ENCODE measurements around the gene S100A4. TPM values are rescaled to one million over a fixed set of nuclear protein-coding genes. Genes with fewer than 3 reads are reported as not detected.

Gene S100A4
- total RNA-seq, 1 donor from 2014 or later, result 375 TPM

DNA sequence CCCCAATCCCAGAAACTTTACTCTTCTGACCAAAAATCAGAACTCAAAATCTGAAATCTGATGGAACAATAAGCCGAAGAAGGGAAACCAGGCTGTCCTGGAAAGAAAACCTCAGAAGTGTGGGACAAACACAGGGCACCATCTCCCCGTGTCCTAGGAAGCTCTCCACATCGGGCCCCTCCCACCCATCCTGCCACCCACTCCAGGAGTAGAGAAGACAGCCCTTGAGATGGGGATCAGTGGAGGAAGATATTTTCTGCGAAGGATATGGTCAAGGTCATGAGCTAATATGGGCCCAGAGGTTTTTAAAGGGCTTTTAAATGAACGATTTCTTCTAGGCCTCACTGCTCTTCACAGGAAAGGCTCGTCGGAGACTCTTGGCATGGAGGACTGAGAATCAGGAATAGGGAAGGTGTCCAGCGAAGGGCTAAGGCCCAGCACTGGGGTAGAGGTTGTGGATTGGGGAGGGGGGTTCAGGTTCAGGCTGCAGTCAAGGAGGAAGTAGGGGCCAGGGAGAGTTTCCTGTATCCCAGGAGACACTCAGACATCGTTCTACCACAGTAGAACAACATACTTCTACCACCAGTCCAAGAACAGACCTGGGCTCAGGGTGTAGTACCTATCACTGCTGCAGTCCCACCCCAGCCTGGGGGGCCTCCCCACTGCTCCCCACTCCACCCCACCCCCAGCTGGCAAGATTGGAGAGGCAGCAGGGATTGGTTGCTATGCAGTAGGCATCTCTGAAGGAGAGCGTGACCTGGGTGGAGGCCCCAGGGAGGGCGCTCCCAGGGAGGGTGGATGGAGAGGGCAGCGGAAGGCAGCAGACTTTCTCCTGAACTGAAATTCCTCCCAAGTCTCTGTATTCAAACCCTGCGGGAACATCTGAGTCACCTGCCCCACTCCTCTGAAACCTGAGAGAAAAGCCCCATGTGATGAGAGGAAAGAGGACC lies 3.7 kb downstream of the S100A4 start:
- peak overlapping the region; percentile 99 for H3K27ac ChIP-seq
- peaks cover 85% of the 10 kb centered on the region for H3K4me1 ChIP-seq
- H3K27me3 ChIP-seq, result no peaks in the 10 kb centered on the region
- TF ChIP-seq POLR2AphosphoS5 (IDR thresholded peaks at IDR 0.05; ENCODE audit: insufficient read depth in 1 of 2, low read depth in 1 of 2) (no peak), POLR2A (IDR thresholded peaks at IDR 0.05) (no peak)
- TF ChIP-seq, protein P1, sequence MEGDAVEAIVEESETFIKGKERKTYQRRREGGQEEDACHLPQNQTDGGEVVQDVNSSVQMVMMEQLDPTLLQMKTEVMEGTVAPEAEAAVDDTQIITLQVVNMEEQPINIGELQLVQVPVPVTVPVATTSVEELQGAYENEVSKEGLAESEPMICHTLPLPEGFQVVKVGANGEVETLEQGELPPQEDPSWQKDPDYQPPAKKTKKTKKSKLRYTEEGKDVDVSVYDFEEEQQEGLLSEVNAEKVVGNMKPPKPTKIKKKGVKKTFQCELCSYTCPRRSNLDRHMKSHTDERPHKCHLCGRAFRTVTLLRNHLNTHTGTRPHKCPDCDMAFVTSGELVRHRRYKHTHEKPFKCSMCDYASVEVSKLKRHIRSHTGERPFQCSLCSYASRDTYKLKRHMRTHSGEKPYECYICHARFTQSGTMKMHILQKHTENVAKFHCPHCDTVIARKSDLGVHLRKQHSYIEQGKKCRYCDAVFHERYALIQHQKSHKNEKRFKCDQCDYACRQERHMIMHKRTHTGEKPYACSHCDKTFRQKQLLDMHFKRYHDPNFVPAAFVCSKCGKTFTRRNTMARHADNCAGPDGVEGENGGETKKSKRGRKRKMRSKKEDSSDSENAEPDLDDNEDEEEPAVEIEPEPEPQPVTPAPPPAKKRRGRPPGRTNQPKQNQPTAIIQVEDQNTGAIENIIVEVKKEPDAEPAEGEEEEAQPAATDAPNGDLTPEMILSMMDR (IDR thresholded peaks at IDR 0.05), result no peak
- H3K4me3 ChIP-seq, result no peak overlapping the region
- peak in 1 of 2 donors; percentile 81 for DNase-seq (ENCODE audit: extremely low spot score in 2 of 2)
- intact Hi-C loops (cut with DNase I), result no loop called here
- peaks cover 0 to 7% of the 10 kb centered on the region in 2 donors for H3K36me3 ChIP-seq
- H3K9me3 ChIP-seq, result no peaks in the 10 kb centered on the region

DNA sequence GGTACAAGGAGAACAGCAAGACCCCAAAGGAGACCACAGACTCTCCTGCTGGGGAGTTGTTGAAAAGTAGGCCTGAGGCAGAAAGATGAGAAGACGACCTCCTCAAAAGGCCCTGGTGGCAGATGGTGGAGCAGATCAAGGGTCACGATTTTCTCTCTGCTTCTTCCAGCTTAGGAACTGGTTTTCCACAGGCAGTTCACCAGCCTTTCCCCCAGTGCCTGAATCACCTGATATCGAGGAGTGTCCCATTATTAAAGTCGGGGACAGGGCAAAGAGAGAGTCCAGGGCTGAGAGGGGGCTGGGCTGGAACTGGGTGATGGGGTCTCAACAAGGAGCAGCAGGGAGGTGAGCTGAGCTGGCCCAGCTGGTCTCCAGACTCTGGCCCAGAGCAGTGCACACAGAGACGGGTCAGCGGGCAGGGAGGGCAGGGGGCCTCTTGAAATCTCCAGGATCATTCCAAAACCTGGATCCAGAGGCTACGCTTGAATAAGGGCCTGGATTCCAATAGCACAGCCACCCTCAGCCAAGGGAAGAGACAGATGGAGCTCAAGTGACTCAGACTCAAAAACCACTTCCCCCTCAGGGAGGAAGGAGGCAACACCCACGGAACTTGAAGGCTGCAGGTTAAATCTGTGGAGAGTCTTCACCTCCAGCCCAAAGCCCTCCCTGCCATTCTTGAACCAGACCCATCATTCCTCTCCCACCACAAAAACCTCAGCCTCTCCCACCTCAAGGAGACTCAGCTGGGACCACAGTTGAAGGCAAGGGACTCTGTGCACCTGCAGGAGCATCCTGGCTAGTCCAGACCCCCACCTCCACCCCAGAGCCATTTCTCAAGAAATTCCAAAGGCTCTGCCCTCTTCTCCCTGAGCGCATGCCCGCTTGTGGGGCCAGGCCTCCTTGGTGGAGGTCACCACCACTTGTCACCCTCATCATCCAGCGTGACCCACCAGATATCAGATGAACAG lies 4.9 kb downstream of the S100A4 start, which contains the start of gene S100A5:
TSS of gene S100A5 (minus strand) at position 541 of the 968 bp plus-strand sequence. CDS start 743 bp downstream, outside the sequence.
- Histone ChIP-seq H3K27ac (peak within 1 kb of the TSS; percentile 99), H3K27me3 (no peaks in the 10 kb centered on the region), H3K4me1 (peaks cover 82% of the 10 kb centered on the region), H3K4me3 (no peak within 1 kb of the TSS), H3K9me3 (no peaks in the 10 kb centered on the region), H3K36me3 (peaks cover 0 to 7% of the 10 kb centered on the region in 2 donors)
- intact Hi-C loops (cut with DNase I), result no loop called here
- DNase-seq (ENCODE audit: extremely low spot score in 2 of 2), result peak in 1 of 2 donors; percentile 91
- TF ChIP-seq POLR2A (IDR thresholded peaks at IDR 0.05) (no peak), POLR2AphosphoS5 (IDR thresholded peaks at IDR 0.05; ENCODE audit: insufficient read depth in 1 of 2, low read depth in 1 of 2) (no peak)
- TF ChIP-seq, protein P1 (IDR thresholded peaks at IDR 0.05), result no peak

DNA sequence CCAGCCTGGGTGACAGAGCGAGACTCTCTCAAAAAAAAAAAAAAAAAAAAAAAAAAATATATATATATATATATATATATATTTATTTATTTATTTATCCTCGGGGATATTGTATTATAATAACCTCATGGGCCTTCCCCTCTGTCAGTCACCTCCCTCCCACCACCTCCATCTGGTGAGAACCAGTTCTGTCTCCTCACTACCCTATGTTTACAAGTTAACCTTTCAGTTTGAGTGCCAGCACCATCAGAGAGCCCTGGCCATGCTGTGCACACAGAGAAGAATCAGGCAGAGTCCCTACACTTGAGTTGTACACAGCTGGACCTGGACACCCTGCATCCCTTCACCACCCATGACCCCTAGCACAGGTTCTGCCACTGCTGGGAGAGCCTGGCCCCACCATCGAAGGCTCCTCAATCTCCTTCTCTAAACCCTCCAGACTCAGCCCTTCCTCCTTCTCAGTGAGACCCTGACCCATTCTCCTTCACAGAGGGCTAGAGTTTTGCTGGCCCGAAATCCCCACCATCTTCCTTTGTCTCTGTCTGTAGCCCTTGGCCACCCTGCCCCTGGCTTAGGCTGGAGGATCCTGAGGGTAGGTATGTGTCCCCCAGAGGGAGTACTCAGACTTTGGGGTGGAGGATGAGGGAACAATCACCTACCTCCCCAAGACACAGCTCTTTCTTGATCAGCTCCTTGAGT lies 6.1 kb downstream of the S100A4 start:
- H3K36me3 ChIP-seq, result peaks cover 0 to 10% of the 10 kb centered on the region in 2 donors
- DNase-seq (ENCODE audit: extremely low spot score in 2 of 2), result peak in 1 of 2 donors; percentile 79
- no peaks in the 10 kb centered on the region for H3K9me3 ChIP-seq
- H3K27me3 ChIP-seq, result no peaks in the 10 kb centered on the region
- H3K4me3 ChIP-seq, result no peak overlapping the region
- H3K27ac ChIP-seq, result peak overlapping the region; percentile 33
- H3K4me1 ChIP-seq, result peaks cover 79% of the 10 kb centered on the region
- intact Hi-C loops (cut with DNase I), result no loop called here
- TF ChIP-seq POLR2A (IDR thresholded peaks at IDR 0.05) (no peak), POLR2AphosphoS5 (IDR thresholded peaks at IDR 0.05; ENCODE audit: insufficient read depth in 1 of 2, low read depth in 1 of 2) (no peak)
- TF ChIP-seq, protein P1 (IDR thresholded peaks at IDR 0.05), result no peak

DNA sequence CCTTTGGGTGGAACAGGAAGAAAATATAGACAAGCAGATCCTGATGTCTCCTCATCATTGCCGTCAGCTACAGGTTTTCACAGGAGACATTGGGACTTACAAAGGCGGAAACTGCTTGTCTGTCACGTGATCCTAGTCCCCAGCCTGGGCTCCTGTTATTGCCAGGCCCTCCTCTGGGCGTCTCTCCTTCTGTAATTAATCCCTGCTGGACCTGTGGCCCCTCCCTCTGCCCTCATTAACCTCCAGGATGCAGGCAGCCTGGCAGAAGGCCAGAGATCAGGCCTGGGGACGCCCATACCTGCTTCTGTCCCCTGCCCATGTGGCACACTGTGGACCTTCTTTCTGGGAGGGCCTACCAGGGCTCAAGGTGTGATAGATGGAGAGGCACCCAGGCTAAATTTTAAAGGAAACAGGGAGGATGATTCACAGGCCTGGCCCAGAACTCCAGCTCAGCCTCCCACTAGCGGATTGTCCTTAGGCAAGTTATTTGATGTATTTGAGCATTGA lies 7.2 kb downstream of the S100A4 start:
- Histone ChIP-seq H3K4me1 (peaks cover 79% of the 10 kb centered on the region), H3K36me3 (peaks cover 0 to 7% of the 10 kb centered on the region in 2 donors), H3K27me3 (no peaks in the 10 kb centered on the region), H3K27ac (peak overlapping the region; percentile 100), H3K4me3 (no peak overlapping the region), H3K9me3 (no peaks in the 10 kb centered on the region)
- DNase-seq (ENCODE audit: extremely low spot score in 2 of 2), result no peak
- intact Hi-C loops (cut with DNase I), result no loop called here
- TF ChIP-seq POLR2A (IDR thresholded peaks at IDR 0.05) (no peak), POLR2AphosphoS5 (IDR thresholded peaks at IDR 0.05; ENCODE audit: insufficient read depth in 1 of 2, low read depth in 1 of 2) (peak; percentile 40 to 41)
- TF ChIP-seq, protein P1 (IDR thresholded peaks at IDR 0.05), result no peak

Data from vagina (tissue), 2 donors.